DND-41 (cell line): ENCODE data around the gene PSD.

ENCODE experiments used
- ATAC-seq: fragments of 200-7000 bp; cut with Tn5 transposase; 3 replicates; pipeline ENCODE4 v1.9.1; 2021; ENCODE audit warnings: low read depth; ENCODE audit not compliant: insufficient read depth
- DNase-seq: peaks from one replicate; pipeline ENCODE4 v3.0.0-alpha.2; 2020
- H2AFZ ChIP-seq: 2 replicates; pipeline ENCODE4 v1.6.0; 2012; ENCODE audit warnings: low read depth, low read length
- H3K27ac ChIP-seq: 2 replicates; pipeline ENCODE4 v1.5.1; 2012; ENCODE audit warnings: low read length, inconsistent platforms
- H3K27me3 ChIP-seq: fragments of 200-600 bp; sonication (generic); 2 replicates; pipeline ENCODE4 v1.6.0; 2012; ENCODE audit warnings: low read length, mild to moderate bottlenecking, inconsistent platforms; ENCODE audit not compliant: insufficient read depth, poor library complexity
- H3K36me3 ChIP-seq: 2 replicates; pipeline ENCODE4 v1.5.1; 2012; ENCODE audit warnings: low read length, inconsistent platforms; ENCODE audit not compliant: insufficient read depth
- H3K4me1 ChIP-seq: 2 replicates; pipeline ENCODE4 v1.5.1; 2012; ENCODE audit warnings: mild to moderate bottlenecking, low read length; ENCODE audit not compliant: insufficient read depth
- H3K4me2 ChIP-seq: 2 replicates; pipeline ENCODE4 v1.6.0; 2012; ENCODE audit warnings: mild to moderate bottlenecking, moderate library complexity, low read length, inconsistent platforms; ENCODE audit not compliant: insufficient read depth
- H3K4me3 ChIP-seq, 2 experiments: fragments of 200-600 bp in 1 of 2; shearing (Covaris generic) in 1 of 2; 2 replicates each; pipeline ENCODE4 v1.5.1; 2012 to 2016; ENCODE audit warnings: inconsistent platforms in 2 of 2, low read length in 2 of 2, mild to moderate bottlenecking in 2 of 2, low read depth in 1 of 2, moderate library complexity in 1 of 2
- H3K79me2 ChIP-seq: 2 replicates; pipeline ENCODE4 v1.6.0; 2012; ENCODE audit warnings: low read length, inconsistent platforms; ENCODE audit not compliant: insufficient read depth
- H3K9ac ChIP-seq: 2 replicates; pipeline ENCODE4 v1.6.0; 2012; ENCODE audit warnings: low read depth, mild to moderate bottlenecking, inconsistent platforms, low read length, moderate library complexity
- H3K9me3 ChIP-seq: 2 replicates; pipeline ENCODE4 v1.5.1; 2012; ENCODE audit warnings: low read length, moderate library complexity, mild to moderate bottlenecking, inconsistent platforms; ENCODE audit not compliant: insufficient read depth, severe bottlenecking
- H4K20me1 ChIP-seq: 2 replicates; pipeline ENCODE4 v1.6.0; 2012; ENCODE audit warnings: low read length; ENCODE audit not compliant: insufficient read depth
- CTCF ChIP-seq: IDR thresholded peaks from 2 replicates; pipeline ENCODE4 v1.5.1; 2012; ENCODE audit warnings: borderline replicate concordance, low read length, moderate library complexity, mild to moderate bottlenecking; ENCODE audit not compliant: poor library complexity, severe bottlenecking; ENCODE audit errors: extremely low read depth
- EZH2 ChIP-seq: IDR thresholded peaks from 3 replicates; pipeline ENCODE4 v1.6.1; 2012; ENCODE audit warnings: borderline replicate concordance, low read depth, mild to moderate bottlenecking, moderate library complexity, low read length, inconsistent platforms; ENCODE audit not compliant: severe bottlenecking

Gene PSD

GRCh38 chr10:102421507-102421756, 2.8 kb upstream of the PSD start:
- H3K36me3 ChIP-seq, result peaks cover 27% of the 10 kb centered on the region
- peak overlapping the region; percentile 100 for H3K4me2 ChIP-seq
- peaks cover 10% of the 10 kb centered on the region for H3K79me2 ChIP-seq
- H3K27ac ChIP-seq, result peak overlapping the region; percentile 92
- ATAC-seq, result no peak
- peak overlapping the region; percentile 73 to 95 for H3K4me3 ChIP-seq
- H3K9me3 ChIP-seq, result no peaks in the 10 kb centered on the region
- H4K20me1 ChIP-seq, result peaks cover 14% of the 10 kb centered on the region; the same call in 1 of the 2 replicates
- no peak for DNase-seq
- no peak for TF ChIP-seq EZH2
- TF ChIP-seq CTCF, result no peak
- H3K27me3 ChIP-seq, result no peaks in the 10 kb centered on the region
- H3K4me1 ChIP-seq, result peaks cover 38% of the 10 kb centered on the region
- H2AFZ ChIP-seq, result peak overlapping the region; percentile 97
- peak overlapping the region; percentile 75 for H3K9ac ChIP-seq

- Histone ChIP-seq H4K20me1 (peaks cover 12% of the 10 kb centered on the region; the same call in 1 of the 2 replicates), H3K27ac (peak within 1 kb of the TSS; percentile 92), H3K27me3 (no peaks in the 10 kb centered on the region), H3K9me3 (no peaks in the 10 kb centered on the region), H3K4me3 (peak within 1 kb of the TSS; percentile 73 to 95), H3K9ac (peak within 1 kb of the TSS; percentile 75), H3K4me1 (peaks cover 38% of the 10 kb centered on the region), H3K36me3 (peaks cover 27% of the 10 kb centered on the region), H3K4me2 (peak within 1 kb of the TSS; percentile 100), H3K79me2 (peaks cover 10% of the 10 kb centered on the region), H2AFZ (peak within 1 kb of the TSS; percentile 97)
- ATAC-seq, result peak; percentile 81
- peak; percentile 93 for DNase-seq
- TF ChIP-seq EZH2 (no peak), CTCF (no peak)
These were observed 2.3 kb upstream of the PSD start, which contains the start of gene FBXL15 for GRCh38 chr10:102420714-102421506. FBXL15 (plus strand) TSS chr10:102420836; CDS start chr10:102421130, 294 bp downstream.

DNA sequence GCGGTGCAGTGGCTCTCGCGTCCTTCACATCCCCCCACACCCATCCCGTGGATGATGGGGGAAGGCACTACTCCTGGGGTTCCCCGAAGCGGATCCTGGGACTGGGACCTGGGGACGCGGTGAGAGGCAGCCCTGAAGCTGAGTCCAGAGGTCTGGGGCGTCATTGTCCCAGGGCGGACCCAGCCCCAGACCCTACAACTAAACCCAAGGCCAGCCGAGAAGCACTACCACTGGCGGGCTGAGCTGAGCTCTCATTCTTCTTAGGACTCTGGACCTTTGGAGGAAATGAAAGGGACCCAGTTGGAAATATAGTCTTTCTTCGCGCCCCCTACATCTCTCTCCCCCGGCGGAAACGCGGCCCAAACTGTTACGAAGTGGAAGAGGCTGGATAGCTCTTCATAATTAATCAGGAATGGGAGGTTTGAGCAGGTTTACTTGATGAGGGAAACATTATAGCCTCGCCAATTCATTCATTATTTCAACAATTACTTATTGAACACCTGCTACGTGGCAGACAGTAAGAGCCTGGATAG, 1.7 kb upstream of the PSD start:
- peak; percentile 15; the same call in 2 of the 3 replicates for ATAC-seq
- H4K20me1 ChIP-seq, result peaks cover 12% of the 10 kb centered on the region; the same call in 1 of the 2 replicates
- peak overlapping the region; percentile 100 for H3K4me2 ChIP-seq
- TF ChIP-seq CTCF, result no peak
- TF ChIP-seq EZH2, result no peak
- peaks cover 38% of the 10 kb centered on the region for H3K4me1 ChIP-seq
- no peaks in the 10 kb centered on the region for H3K9me3 ChIP-seq
- DNase-seq, result no peak
- no peaks in the 10 kb centered on the region for H3K27me3 ChIP-seq
- H3K4me3 ChIP-seq, result peak overlapping the region; percentile 73 to 95
- peaks cover 10% of the 10 kb centered on the region for H3K79me2 ChIP-seq
- peak overlapping the region; percentile 92 for H3K27ac ChIP-seq
- H3K36me3 ChIP-seq, result peaks cover 27% of the 10 kb centered on the region
- H3K9ac ChIP-seq, result peak overlapping the region; percentile 75
- H2AFZ ChIP-seq, result peak overlapping the region; percentile 97
